ENCODE measurements around the gene FLYWCH1. TPM values are rescaled to one million over a fixed set of nuclear protein-coding genes. Genes with fewer than 3 reads are reported as not detected.

The FLYWCH1 gene
- total and polyA plus RNA-seq, 4 donors = 3.9 to 12.2 (median 7.8) TPM

GRCh38 chr16:2871926-2872325 is 39.8 kb upstream of the FLYWCH1 start:
- Histone ChIP-seq H3K9me3 (ENCODE audit: control insufficient read depth in 4 of 4, low read length in 3 of 4) (no peaks in the 10 kb centered on the region), H3K4me3 (ENCODE audit: low read depth in 1 of 3, low read length in 3 of 3) (no peak overlapping the region), H3K9ac (ENCODE audit: low read depth in 1 of 2, low read length in 2 of 2) (no peak overlapping the region), H3K36me3 (ENCODE audit: control insufficient read depth in 4 of 4, insufficient read depth in 3 of 4, low read depth in 1 of 4, low read length in 3 of 4) (no peaks in the 10 kb centered on the region), H3K27me3 (ENCODE audit: control insufficient read depth in 4 of 4, insufficient read depth in 4 of 4, low read length in 3 of 4) (no peaks in the 10 kb centered on the region), H3K4me1 (ENCODE audit: control insufficient read depth in 4 of 4, insufficient read depth in 4 of 4, low read length in 3 of 4) (peaks cover 3 to 5% (median 5%) of the 10 kb centered on the region in 4 donors), H3K27ac (ENCODE audit: low read depth in 1 of 2, low read length in 2 of 2) (no peak overlapping the region)
- TF ChIP-seq HNF4A (conservative IDR thresholded peaks at IDR 0.05) = no peak
- TF ChIP-seq GABPA (IDR thresholded peaks at IDR 0.05 in 1 of 2, conservative IDR thresholded peaks at IDR 0.05 in 1 of 2) = no peak
- TF ChIP-seq NR2F2 (IDR thresholded peaks at IDR 0.05) = no peak
- no peak for TF ChIP-seq CTCF (IDR thresholded peaks at IDR 0.05; ENCODE audit: low read depth, low read length, missing input control)
- no peak for TF ChIP-seq JUND (IDR thresholded peaks at IDR 0.05)
- no peak for TF ChIP-seq SP1 (IDR thresholded peaks at IDR 0.05)
- no peak for TF ChIP-seq REST (IDR thresholded peaks at IDR 0.05)
- no peak for TF ChIP-seq HNF4G (IDR thresholded peaks at IDR 0.05)
- no peak for TF ChIP-seq TAF1 (conservative IDR thresholded peaks at IDR 0.05)
- 68% methylated on average over 6 of the region's 6 CpGs for WGBS
- DNase-seq (ENCODE audit: low spot score) = no peak

GRCh38 chr16:2874032-2874911 is 37.5 kb upstream of the FLYWCH1 start:
- TF ChIP-seq NR2F2 (IDR thresholded peaks at IDR 0.05) = no peak
- Histone ChIP-seq H3K36me3 (ENCODE audit: control insufficient read depth in 4 of 4, insufficient read depth in 3 of 4, low read depth in 1 of 4, low read length in 3 of 4) (no peaks in the 10 kb centered on the region), H3K9me3 (ENCODE audit: control insufficient read depth in 4 of 4, low read length in 3 of 4) (no peaks in the 10 kb centered on the region), H3K27me3 (ENCODE audit: control insufficient read depth in 4 of 4, insufficient read depth in 4 of 4, low read length in 3 of 4) (no peaks in the 10 kb centered on the region), H3K9ac (ENCODE audit: low read depth in 1 of 2, low read length in 2 of 2) (no peak overlapping the region), H3K27ac (ENCODE audit: low read depth in 1 of 2, low read length in 2 of 2) (no peak overlapping the region), H3K4me3 (ENCODE audit: low read depth in 1 of 3, low read length in 3 of 3) (no peak overlapping the region), H3K4me1 (ENCODE audit: control insufficient read depth in 4 of 4, insufficient read depth in 4 of 4, low read length in 3 of 4) (no peaks in the 10 kb centered on the region)
- no peak for DNase-seq (ENCODE audit: low spot score)
- WGBS = 53% methylated on average over 21 of the region's 21 CpGs

GRCh38 chr16:2874912-2875362 is 36.8 kb upstream of the FLYWCH1 start:
- Histone ChIP-seq H3K9me3 (ENCODE audit: control insufficient read depth in 4 of 4, low read length in 3 of 4) (peaks cover under 1 to 4% (median 4%) of the 10 kb centered on the region in 4 donors), H3K36me3 (ENCODE audit: control insufficient read depth in 4 of 4, insufficient read depth in 3 of 4, low read depth in 1 of 4, low read length in 3 of 4) (no peaks in the 10 kb centered on the region), H3K27ac (ENCODE audit: low read depth in 1 of 2, low read length in 2 of 2) (no peak overlapping the region), H3K27me3 (ENCODE audit: control insufficient read depth in 4 of 4, insufficient read depth in 4 of 4, low read length in 3 of 4) (no peaks in the 10 kb centered on the region), H3K4me1 (ENCODE audit: control insufficient read depth in 4 of 4, insufficient read depth in 4 of 4, low read length in 3 of 4) (no peaks in the 10 kb centered on the region), H3K4me3 (ENCODE audit: low read depth in 1 of 3, low read length in 3 of 3) (no peak overlapping the region), H3K9ac (ENCODE audit: low read depth in 1 of 2, low read length in 2 of 2) (no peak overlapping the region)
- DNase-seq (ENCODE audit: low spot score) = peak; percentile 70
- 9% methylated on average over 25 of the region's 25 CpGs for WGBS
- TF ChIP-seq FOXA1 (IDR thresholded peaks at IDR 0.05) (no peak), SP1 (IDR thresholded peaks at IDR 0.05) (no peak), GABPA (IDR thresholded peaks at IDR 0.05 in 1 of 2, conservative IDR thresholded peaks at IDR 0.05 in 1 of 2) (peak in 1 of 2 donors; percentile 34), RXRA (IDR thresholded peaks at IDR 0.05) (peak in 1 of 2 donors; percentile 26), HNF4G (IDR thresholded peaks at IDR 0.05) (no peak), JUND (IDR thresholded peaks at IDR 0.05) (no peak), RAD21 (IDR thresholded peaks at IDR 0.05) (peak; percentile 79 to 86), ATF3 (IDR thresholded peaks at IDR 0.05) (no peak), EGR1 (IDR thresholded peaks at IDR 0.05; ENCODE audit: low read depth in 2 of 2) (no peak), ZBTB33 (IDR thresholded peaks at IDR 0.05) (no peak), TAF1 (conservative IDR thresholded peaks at IDR 0.05) (no peak), CTCF (IDR thresholded peaks at IDR 0.05; ENCODE audit: low read depth, low read length, missing input control) (peak; percentile 98), NR2F2 (IDR thresholded peaks at IDR 0.05) (peak; percentile 28)

Measured in liver (tissue), 9 donors.